ENCODE measurements around the gene LBHD1. TPM values are rescaled to one million over a fixed set of nuclear protein-coding genes. Genes with fewer than 3 reads are reported as not detected.
"Not testable (repeated sequence)": the region's sequence is repeated elsewhere in the genome, so short reads cannot be mapped to it uniquely, and the experiment has no call there.

Gene LBHD1
- polyA plus RNA-seq, 1 donor = 5.7 TPM

GRCh38 chr11:62677714-62678113, 5.6 kb upstream of the LBHD1 start:
- no peak overlapping the region for H3K27ac ChIP-seq (ENCODE audit: low read length)
- WGBS (ENCODE audit: insufficient coverage, low lambda C conversion rate) = 83% methylated on average over 9 of the region's 15 CpGs
- H3K4me1 ChIP-seq (ENCODE audit: control insufficient read depth, insufficient read depth, low read length) = peaks cover 10% of the 10 kb centered on the region
- H3K9me3 ChIP-seq (ENCODE audit: control insufficient read depth, low read depth, low read length) = no peaks in the 10 kb centered on the region
- DNase-seq = no peak
- peaks cover 25% of the 10 kb centered on the region for H3K36me3 ChIP-seq (ENCODE audit: control insufficient read depth, insufficient read depth, low read length)
- peak overlapping the region; percentile 94 for H3K4me3 ChIP-seq (ENCODE audit: low read length)
- no peaks in the 10 kb centered on the region for H3K27me3 ChIP-seq (ENCODE audit: control insufficient read depth, insufficient read depth, low read length)

DNA sequence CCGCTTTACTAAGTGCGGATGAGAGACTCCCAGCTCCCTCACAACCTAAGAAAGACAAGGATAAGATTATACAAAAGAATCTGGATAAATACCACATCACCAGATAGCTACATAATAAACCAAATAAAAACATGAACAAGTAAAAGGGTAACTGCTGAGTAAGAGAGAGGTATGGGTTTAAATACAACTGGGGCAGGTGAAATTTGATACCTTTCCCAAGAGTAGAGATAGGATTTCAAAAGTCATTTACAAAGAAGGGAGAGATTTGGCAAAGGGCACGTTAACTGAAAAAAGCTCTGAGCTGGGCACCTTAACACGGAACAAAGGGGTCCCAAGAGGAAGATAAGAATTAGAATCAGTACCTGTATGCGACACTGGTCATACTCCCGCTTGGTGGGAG, 5.1 kb upstream of the LBHD1 start:
- peaks cover 25% of the 10 kb centered on the region for H3K36me3 ChIP-seq (ENCODE audit: control insufficient read depth, insufficient read depth, low read length)
- peaks cover 14% of the 10 kb centered on the region for H3K4me1 ChIP-seq (ENCODE audit: control insufficient read depth, insufficient read depth, low read length)
- no peak for DNase-seq
- no peaks in the 10 kb centered on the region for H3K9me3 ChIP-seq (ENCODE audit: control insufficient read depth, low read depth, low read length)
- H3K27me3 ChIP-seq (ENCODE audit: control insufficient read depth, insufficient read depth, low read length) = no peaks in the 10 kb centered on the region
- H3K27ac ChIP-seq (ENCODE audit: low read length) = no peak overlapping the region
- H3K4me3 ChIP-seq (ENCODE audit: low read length) = no peak overlapping the region
- no CpG with 5 or more reads among the region's 6 CpGs for WGBS (ENCODE audit: insufficient coverage, low lambda C conversion rate)

GRCh38 chr11:62676698-62677097, 4.6 kb upstream of the LBHD1 start:
- no peak overlapping the region for H3K27ac ChIP-seq (ENCODE audit: low read length)
- no peak for DNase-seq
- no peaks in the 10 kb centered on the region for H3K27me3 ChIP-seq (ENCODE audit: control insufficient read depth, insufficient read depth, low read length)
- H3K36me3 ChIP-seq (ENCODE audit: control insufficient read depth, insufficient read depth, low read length) = peaks cover 25% of the 10 kb centered on the region
- peaks cover 14% of the 10 kb centered on the region for H3K4me1 ChIP-seq (ENCODE audit: control insufficient read depth, insufficient read depth, low read length)
- WGBS (ENCODE audit: insufficient coverage, low lambda C conversion rate) = no CpG with 5 or more reads among the region's 6 CpGs
- H3K9me3 ChIP-seq (ENCODE audit: control insufficient read depth, low read depth, low read length) = no peaks in the 10 kb centered on the region
- H3K4me3 ChIP-seq (ENCODE audit: low read length) = no peak overlapping the region

- H3K4me1 ChIP-seq (ENCODE audit: control insufficient read depth, insufficient read depth, low read length) = peaks cover 14% of the 10 kb centered on the region
- DNase-seq; H3K4me3 ChIP-seq (ENCODE audit: low read length); H3K27me3 ChIP-seq (ENCODE audit: control insufficient read depth, insufficient read depth, low read length); H3K27ac ChIP-seq (ENCODE audit: low read length); H3K9me3 ChIP-seq (ENCODE audit: control insufficient read depth, low read depth, low read length): not testable (repeated sequence)
- no CpG with 5 or more reads among the region's 10 CpGs for WGBS (ENCODE audit: insufficient coverage, low lambda C conversion rate)
- H3K36me3 ChIP-seq (ENCODE audit: control insufficient read depth, insufficient read depth, low read length) = peaks cover 25% of the 10 kb centered on the region
Measured at GRCh38 chr11:62675415-62675814, 3.3 kb upstream of the LBHD1 start.

GRCh38 chr11:62673196-62673525, 1.1 kb upstream of the LBHD1 start:
- no peak overlapping the region for H3K4me3 ChIP-seq (ENCODE audit: low read length)
- no peak for DNase-seq
- H3K36me3 ChIP-seq (ENCODE audit: control insufficient read depth, insufficient read depth, low read length) = peaks cover 25% of the 10 kb centered on the region
- no CpG with 5 or more reads among the region's 2 CpGs for WGBS (ENCODE audit: insufficient coverage, low lambda C conversion rate)
- no peak overlapping the region for H3K27ac ChIP-seq (ENCODE audit: low read length)
- H3K27me3 ChIP-seq (ENCODE audit: control insufficient read depth, insufficient read depth, low read length) = no peaks in the 10 kb centered on the region
- peaks cover 16% of the 10 kb centered on the region for H3K4me1 ChIP-seq (ENCODE audit: control insufficient read depth, insufficient read depth, low read length)
- H3K9me3 ChIP-seq (ENCODE audit: control insufficient read depth, low read depth, low read length) = no peaks in the 10 kb centered on the region

GRCh38 chr11:62671236-62671607, 845 bp downstream of the LBHD1 start:
- no peak for DNase-seq
- Histone ChIP-seq H3K36me3 (ENCODE audit: control insufficient read depth, insufficient read depth, low read length) (peaks cover 26% of the 10 kb centered on the region), H3K4me3 (ENCODE audit: low read length) (peak overlapping the region; percentile 98), H3K9me3 (ENCODE audit: control insufficient read depth, low read depth, low read length) (no peaks in the 10 kb centered on the region), H3K27me3 (ENCODE audit: control insufficient read depth, insufficient read depth, low read length) (no peaks in the 10 kb centered on the region), H3K27ac (ENCODE audit: low read length) (peak overlapping the region; percentile 83), H3K4me1 (ENCODE audit: control insufficient read depth, insufficient read depth, low read length) (peaks cover 29% of the 10 kb centered on the region)
- WGBS (ENCODE audit: insufficient coverage, low lambda C conversion rate) = no CpG with 5 or more reads among the region's 17 CpGs

GRCh38 chr11:62669420-62670161, 2.5 kb downstream of the LBHD1 start:
- H3K27me3 ChIP-seq (ENCODE audit: control insufficient read depth, insufficient read depth, low read length) = no peaks in the 10 kb centered on the region
- no peak overlapping the region for H3K27ac ChIP-seq (ENCODE audit: low read length)
- H3K4me3 ChIP-seq (ENCODE audit: low read length) = no peak overlapping the region
- peaks cover 24% of the 10 kb centered on the region for H3K36me3 ChIP-seq (ENCODE audit: control insufficient read depth, insufficient read depth, low read length)
- no CpG with 5 or more reads among the region's 4 CpGs for WGBS (ENCODE audit: insufficient coverage, low lambda C conversion rate)
- H3K4me1 ChIP-seq (ENCODE audit: control insufficient read depth, insufficient read depth, low read length) = peaks cover 32% of the 10 kb centered on the region
- no peaks in the 10 kb centered on the region for H3K9me3 ChIP-seq (ENCODE audit: control insufficient read depth, low read depth, low read length)
- peak in 1 of 2 donors; percentile 30 for DNase-seq

GRCh38 chr11:62667460-62667859, 4.6 kb downstream of the LBHD1 start:
- Histone ChIP-seq H3K27me3 (ENCODE audit: control insufficient read depth, insufficient read depth, low read length) (no peaks in the 10 kb centered on the region), H3K27ac (ENCODE audit: low read length) (no peak overlapping the region), H3K9me3 (ENCODE audit: control insufficient read depth, low read depth, low read length) (no peaks in the 10 kb centered on the region), H3K36me3 (ENCODE audit: control insufficient read depth, insufficient read depth, low read length) (peaks cover 20% of the 10 kb centered on the region), H3K4me3 (ENCODE audit: low read length) (no peak overlapping the region), H3K4me1 (ENCODE audit: control insufficient read depth, insufficient read depth, low read length) (peaks cover 26% of the 10 kb centered on the region)
- DNase-seq = no peak
- no CpG with 5 or more reads among the region's 2 CpGs for WGBS (ENCODE audit: insufficient coverage, low lambda C conversion rate)

DNA sequence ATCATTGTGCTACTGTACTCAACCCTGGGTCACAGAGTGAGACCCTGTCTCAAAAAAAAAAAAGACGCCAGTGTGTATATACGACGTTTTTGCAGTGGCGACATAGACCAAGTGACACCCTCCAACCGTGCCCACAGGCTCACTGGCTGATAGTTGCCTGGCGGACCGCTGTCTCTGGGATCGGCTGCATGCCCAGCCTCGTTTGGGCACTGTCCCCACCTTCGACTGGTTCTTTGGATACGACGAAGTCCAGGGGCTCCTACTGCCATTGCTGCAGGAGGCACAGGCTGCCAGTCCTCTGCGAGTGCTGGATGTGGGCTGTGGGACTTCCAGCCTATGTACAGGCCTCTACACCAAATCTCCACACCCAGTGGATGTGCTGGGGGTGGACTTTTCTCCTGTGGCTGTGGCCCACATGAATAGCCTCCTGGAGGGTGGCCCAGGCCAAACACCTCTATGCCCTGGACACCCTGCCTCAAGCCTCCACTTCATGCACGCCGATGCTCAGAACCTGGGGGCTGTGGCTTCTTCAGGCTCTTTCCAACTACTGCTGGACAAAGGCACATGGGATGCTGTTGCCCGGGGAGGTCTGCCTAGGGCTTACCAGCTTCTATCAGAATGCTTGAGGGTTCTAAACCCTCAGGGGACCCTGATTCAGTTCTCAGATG, 5.7 kb downstream of the LBHD1 start:
- peak overlapping the region; percentile 92 for H3K4me3 ChIP-seq (ENCODE audit: low read length)
- DNase-seq = no peak
- peaks cover 28% of the 10 kb centered on the region for H3K36me3 ChIP-seq (ENCODE audit: control insufficient read depth, insufficient read depth, low read length)
- peak overlapping the region; percentile 83 for H3K27ac ChIP-seq (ENCODE audit: low read length)
- H3K4me1 ChIP-seq (ENCODE audit: control insufficient read depth, insufficient read depth, low read length) = peaks cover 24% of the 10 kb centered on the region
- H3K9me3 ChIP-seq (ENCODE audit: control insufficient read depth, low read depth, low read length) = no peaks in the 10 kb centered on the region
- H3K27me3 ChIP-seq (ENCODE audit: control insufficient read depth, insufficient read depth, low read length) = no peaks in the 10 kb centered on the region
- WGBS (ENCODE audit: insufficient coverage, low lambda C conversion rate) = no CpG with 5 or more reads among the region's 16 CpGs

DNA sequence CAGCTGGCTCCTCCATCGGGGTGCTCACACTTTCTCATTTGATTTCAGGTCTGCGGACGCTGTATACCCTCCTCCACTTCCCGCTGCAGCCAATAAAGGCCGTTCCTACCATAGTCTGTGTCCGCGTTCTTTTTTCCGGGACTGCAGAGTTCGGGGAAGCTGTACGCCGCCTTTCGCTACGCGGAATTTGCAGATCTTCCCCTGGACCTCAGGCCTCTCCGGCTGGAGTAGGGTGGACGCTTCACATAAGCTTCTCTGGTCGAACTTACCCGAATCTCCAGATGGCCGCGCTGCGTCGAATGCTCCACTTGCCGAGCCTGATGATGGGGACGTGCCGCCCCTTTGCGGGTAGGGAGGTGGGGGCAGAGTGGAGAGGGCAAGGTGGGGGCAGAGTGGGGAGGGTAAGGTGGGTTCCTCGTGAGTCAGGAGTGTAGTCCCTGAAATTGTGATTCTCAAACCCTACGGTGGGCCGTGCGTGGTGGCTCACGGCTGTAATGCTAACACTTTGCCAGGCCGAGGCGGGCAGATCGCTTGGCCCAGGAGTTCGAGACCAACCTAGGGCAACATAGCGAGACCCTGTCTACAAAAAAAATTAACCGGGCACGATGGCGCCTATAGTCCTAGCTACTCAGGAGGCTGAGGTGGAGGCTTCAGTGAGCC, 6.3 kb downstream of the LBHD1 start:
- DNase-seq = peak; percentile 38 to 39
- H3K36me3 ChIP-seq (ENCODE audit: control insufficient read depth, insufficient read depth, low read length) = peaks cover 28% of the 10 kb centered on the region
- no peaks in the 10 kb centered on the region for H3K27me3 ChIP-seq (ENCODE audit: control insufficient read depth, insufficient read depth, low read length)
- no peaks in the 10 kb centered on the region for H3K9me3 ChIP-seq (ENCODE audit: control insufficient read depth, low read depth, low read length)
- peaks cover 24% of the 10 kb centered on the region for H3K4me1 ChIP-seq (ENCODE audit: control insufficient read depth, insufficient read depth, low read length)
- no CpG with 5 or more reads among the region's 39 CpGs for WGBS (ENCODE audit: insufficient coverage, low lambda C conversion rate)
- peak overlapping the region; percentile 92 for H3K4me3 ChIP-seq (ENCODE audit: low read length)
- H3K27ac ChIP-seq (ENCODE audit: low read length) = peak overlapping the region; percentile 83

All from large intestine (tissue), 3 donors.